ENCODE results near the gene FLNC. TPM values are rescaled to one million over a fixed set of nuclear protein-coding genes. Genes with fewer than 3 reads are reported as not detected.

FLNC gene
- total and polyA plus RNA-seq, 9 of the 15 experiments (the other 6 are each of a cell fraction or from before 2014, with no cell fraction given) = 0.90 to 155 (median 28.8) TPM

DNA sequence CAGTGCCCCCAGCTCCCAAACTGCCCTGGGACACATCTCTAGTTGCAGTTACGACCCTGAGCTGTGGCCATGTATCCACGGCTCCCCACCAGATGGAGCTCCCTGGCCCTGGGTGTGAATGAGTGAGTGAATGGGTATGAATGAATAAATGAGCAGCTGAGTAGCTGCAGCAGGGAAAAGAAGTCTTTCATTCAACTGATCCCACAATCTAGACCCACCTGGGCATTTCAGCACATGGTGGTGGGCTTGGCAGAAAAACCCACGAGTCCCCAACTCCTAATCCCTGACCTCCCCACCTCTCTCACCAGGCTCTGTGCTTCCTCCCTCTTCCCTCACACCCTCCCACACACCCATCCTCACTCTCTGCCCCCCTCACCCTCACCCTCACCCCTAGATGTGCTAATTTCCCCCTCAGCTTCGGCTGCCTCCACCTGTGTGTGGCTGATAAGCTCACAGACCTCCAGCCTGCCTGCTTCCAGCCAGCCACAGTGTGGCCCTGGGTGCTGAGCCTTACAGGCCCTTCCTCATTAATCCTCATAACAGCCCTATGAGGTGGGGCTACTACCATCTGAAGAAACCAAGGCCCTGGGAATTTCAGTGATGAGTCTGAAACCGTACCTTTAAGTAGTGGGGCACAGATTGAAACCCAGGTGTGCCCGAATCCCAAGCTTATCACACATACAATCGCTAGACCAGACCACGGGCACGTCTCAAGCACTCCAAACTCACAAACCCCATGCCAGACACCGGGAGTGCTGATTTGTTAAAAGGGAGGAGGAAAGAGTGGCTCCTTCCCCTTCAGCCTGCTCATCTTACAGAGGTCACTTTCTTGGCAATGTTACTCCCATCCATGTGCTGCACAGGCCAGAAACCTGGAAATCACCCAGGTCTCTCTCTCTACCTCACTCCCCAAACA lies 30.2 kb downstream of the FLNC start (continued):
- TF ChIP-seq, protein P1, sequence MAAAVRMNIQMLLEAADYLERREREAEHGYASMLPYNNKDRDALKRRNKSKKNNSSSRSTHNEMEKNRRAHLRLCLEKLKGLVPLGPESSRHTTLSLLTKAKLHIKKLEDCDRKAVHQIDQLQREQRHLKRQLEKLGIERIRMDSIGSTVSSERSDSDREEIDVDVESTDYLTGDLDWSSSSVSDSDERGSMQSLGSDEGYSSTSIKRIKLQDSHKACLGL (CRISPR knock-in tag; IDR thresholded peaks at IDR 0.05; ENCODE audit: borderline replicate concordance, poor library complexity, severe bottlenecking) = no peak
- TF ChIP-seq NFIX (CRISPR knock-in tag; IDR thresholded peaks at IDR 0.05; ENCODE audit: low read depth) (no peak), KLF16 (IDR thresholded peaks at IDR 0.05) (peak; percentile 89), CCNT2 (IDR thresholded peaks at IDR 0.05; ENCODE audit: borderline replicate concordance, extremely low read depth, insufficient read length, low read depth, low read length) (peak; percentile 67), HBP1 (CRISPR knock-in tag; IDR thresholded peaks at IDR 0.05) (peak; percentile 93), ATF1 (CRISPR knock-in tag; IDR thresholded peaks at IDR 0.05) (no peak), ATF1 (tag; IDR thresholded peaks at IDR 0.05) (peak; percentile 34; the same call in 1 of the 2 replicates), ZNF277 (CRISPR knock-in tag; IDR thresholded peaks at IDR 0.05; ENCODE audit: borderline replicate concordance) (no peak), NCOA4 (IDR thresholded peaks at IDR 0.05; ENCODE audit: partially characterized antibody) (peak; percentile 74), MYNN (IDR thresholded peaks at IDR 0.05) (peak; percentile 96), MYNN (CRISPR knock-in tag; IDR thresholded peaks at IDR 0.05) (no peak), ESRRB (CRISPR knock-in tag; IDR thresholded peaks at IDR 0.05; ENCODE audit: borderline replicate concordance) (no peak), STAG1 (CRISPR knock-in tag; IDR thresholded peaks at IDR 0.05; ENCODE audit: borderline replicate concordance) (no peak), ZBTB9 (CRISPR knock-in tag; IDR thresholded peaks at IDR 0.05) (peak; percentile 55; the same call in 1 of the 2 replicates), SOX6 (IDR thresholded peaks at IDR 0.05) (peak; percentile 90), ELK1 (CRISPR knock-in tag; IDR thresholded peaks at IDR 0.05) (no peak), ADNP (tag; IDR thresholded peaks at IDR 0.05) (no peak), HNRNPLL (IDR thresholded peaks at IDR 0.05; ENCODE audit: low read depth, low read length, poor library complexity, severe bottlenecking) (no peak), POLR2AphosphoS5 (IDR thresholded peaks at IDR 0.05; ENCODE audit: control insufficient read depth, insufficient read depth, low read depth, low read length) (peak; percentile 96)
- TF ChIP-seq, protein P2, sequence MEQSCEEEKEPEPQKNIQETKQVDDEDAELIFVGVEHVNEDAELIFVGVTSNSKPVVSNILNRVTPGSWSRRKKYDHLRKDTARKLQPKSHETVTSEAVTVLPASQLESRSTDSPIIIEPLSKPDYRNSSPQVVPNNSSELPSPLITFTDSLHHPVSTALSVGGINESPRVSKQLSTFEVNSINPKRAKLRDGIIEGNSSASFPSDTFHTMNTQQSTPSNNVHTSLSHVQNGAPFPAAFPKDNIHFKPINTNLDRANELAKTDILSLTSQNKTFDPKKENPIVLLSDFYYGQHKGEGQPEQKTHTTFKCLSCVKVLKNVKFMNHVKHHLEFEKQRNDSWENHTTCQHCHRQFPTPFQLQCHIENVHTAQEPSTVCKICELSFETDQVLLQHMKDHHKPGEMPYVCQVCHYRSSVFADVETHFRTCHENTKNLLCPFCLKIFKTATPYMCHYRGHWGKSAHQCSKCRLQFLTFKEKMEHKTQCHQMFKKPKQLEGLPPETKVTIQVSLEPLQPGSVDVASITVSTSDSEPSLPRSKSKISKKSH (CRISPR knock-in tag; IDR thresholded peaks at IDR 0.05) = no peak
